ENCODE results near the gene EDC3.

- TF ChIP-seq CTCF (IDR thresholded peaks at IDR 0.05; ENCODE audit: low read depth, low read length) (no peak), EZH2phosphoT487 (IDR thresholded peaks at IDR 0.05; ENCODE audit: low read depth) (no peak)
These were observed 38.0 kb downstream of the EDC3 start for GRCh38 chr15:74657846-74658245.

Measured in OCI-LY3 (cell line).